IPS-NIHi11 (cell line): ENCODE measurements around the gene BTNL8.

Source experiments
- DNase-seq: peaks from one replicate; pipeline ENCODE4 v3.0.0; 2012; ENCODE audit warnings: mixed read lengths, low spot score

The BTNL8 gene, protein sequence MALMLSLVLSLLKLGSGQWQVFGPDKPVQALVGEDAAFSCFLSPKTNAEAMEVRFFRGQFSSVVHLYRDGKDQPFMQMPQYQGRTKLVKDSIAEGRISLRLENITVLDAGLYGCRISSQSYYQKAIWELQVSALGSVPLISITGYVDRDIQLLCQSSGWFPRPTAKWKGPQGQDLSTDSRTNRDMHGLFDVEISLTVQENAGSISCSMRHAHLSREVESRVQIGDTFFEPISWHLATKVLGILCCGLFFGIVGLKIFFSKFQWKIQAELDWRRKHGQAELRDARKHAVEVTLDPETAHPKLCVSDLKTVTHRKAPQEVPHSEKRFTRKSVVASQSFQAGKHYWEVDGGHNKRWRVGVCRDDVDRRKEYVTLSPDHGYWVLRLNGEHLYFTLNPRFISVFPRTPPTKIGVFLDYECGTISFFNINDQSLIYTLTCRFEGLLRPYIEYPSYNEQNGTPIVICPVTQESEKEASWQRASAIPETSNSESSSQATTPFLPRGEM

DNA sequence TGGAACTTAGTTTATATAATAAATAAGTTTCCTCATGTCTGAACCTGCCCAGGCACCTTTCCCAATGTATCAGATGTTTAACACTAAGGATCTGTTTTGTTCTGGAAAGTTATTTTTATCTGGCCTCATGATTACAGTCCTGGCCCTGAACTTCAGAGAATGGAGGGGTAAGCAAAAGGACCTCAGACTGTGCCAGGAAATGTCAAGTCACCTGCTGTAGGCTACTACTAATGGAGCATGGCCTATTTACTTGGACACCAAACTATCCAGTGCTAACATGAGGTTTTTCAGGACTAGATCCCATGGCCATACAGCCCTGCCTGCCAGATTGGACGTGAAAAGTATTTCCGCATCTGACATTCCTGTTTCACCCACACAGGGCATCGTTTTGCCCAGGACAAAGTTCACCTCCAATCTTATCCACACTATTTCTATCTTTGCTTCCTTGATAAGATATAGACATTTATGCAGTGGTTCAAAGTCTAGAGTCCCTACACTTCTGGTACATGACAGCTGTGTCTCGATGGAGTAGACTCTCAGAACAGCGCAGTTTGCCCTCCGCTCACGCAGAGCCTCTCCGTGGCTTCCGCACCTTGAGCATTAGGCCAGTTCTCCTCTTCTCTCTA is at the start of gene BTNL8:
Gene BTNL8 (plus strand): TSS at position 539 of the 626 bp plus-strand sequence. CDS start 152 bp downstream, outside the sequence.
- no peak for DNase-seq

DNA sequence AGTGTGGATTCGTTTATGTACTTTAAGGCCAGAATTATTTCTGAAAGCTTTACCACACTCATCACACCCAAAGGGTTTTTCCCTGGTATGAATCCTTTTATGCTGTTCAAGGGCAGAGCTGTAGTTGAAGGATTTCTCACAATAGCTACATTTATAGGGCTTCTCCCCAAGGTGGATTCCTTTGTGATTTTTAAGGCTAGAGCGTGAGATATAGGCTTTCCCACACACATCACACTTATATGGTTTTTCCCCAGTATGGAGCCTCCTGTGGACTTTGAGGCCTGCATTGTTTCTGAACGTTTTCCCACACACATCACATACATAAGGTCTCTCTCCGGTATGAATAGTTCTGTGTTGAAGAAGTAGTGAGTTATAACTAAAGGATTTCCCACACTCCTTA is 49.1 kb upstream of the BTNL8 start:
- DNase-seq = no peak

DNA sequence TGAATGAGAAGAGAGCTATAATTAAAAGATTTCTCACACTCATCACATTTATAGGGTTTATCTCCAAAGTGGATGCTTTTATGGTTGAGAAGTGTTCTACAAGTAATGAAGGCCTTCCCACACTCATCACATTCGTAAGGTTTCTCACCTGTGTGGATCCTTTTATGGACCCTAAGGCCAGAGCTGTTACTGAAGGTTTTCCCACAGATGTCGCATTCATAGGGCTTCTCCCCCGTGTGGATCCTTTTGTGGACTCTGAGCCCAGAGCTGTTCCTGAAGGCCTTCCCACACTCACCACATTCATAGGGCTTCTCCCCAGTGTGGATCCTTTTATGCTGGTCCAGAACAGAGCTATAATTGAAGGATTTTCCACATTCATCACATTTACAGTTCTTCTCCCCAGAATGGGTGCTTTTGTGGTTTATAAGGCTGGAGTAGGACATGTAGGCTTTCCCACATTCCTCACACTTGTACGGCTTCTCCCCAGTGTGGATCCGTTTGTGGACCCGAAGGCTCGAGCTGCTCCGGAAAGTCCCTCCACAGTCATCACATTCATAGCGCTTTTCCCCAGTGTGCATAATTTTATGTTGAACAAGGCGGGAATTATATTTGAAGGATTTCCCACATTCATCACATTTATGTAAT is 48.4 kb upstream of the BTNL8 start:
- no peak for DNase-seq

DNA sequence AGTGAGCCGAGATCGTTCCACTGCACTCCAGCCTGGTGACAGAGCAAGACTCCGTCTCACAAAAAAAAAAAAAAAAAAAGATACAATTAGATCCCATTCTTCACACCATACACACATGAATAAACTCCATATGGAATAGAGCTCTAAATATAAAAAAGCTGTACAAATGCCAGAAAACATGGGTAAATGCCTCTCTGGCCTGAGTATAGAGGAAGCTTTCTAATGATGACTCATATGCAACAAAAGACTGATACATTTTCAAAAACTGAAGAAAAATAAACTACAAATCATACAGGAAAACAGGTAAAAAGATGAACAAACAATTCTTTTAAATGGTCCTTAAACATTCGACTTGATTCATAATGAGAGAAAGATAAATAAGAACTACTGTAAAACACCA is 46.5 kb upstream of the BTNL8 start:
- no peak for DNase-seq

DNA sequence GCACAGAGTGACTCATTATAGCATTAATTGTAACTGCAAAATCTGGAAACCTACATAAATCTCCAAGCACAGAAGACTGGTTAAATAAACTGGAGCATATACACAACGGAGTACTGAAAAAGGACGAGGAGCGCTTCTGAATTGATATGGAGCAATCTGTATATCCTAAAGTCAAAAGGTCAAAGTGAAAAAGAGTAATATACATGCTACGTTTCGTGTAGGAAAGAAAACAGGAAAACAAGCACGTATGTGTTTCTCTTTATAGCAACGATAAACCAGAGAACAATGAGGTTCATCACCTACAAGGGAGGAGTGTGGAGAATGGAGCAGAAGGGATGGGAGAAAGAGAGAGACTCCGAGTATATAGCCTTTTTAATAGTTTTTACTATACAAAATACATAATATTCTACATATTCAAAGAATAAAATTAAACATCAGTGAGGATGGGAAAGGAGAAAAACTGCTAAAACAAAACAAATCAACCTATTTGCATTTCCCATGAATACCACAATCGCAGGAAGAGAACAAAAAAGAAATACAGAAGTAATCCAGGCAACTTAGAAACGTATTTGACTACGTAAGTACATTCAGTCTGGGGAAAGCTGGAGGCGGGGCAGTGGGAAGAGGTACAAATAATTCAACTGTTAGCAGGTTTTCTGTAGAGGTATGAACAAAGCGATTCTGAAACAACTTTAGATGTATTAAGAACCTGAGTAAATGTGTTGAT is 45.7 kb upstream of the BTNL8 start:
- no peak for DNase-seq

DNA sequence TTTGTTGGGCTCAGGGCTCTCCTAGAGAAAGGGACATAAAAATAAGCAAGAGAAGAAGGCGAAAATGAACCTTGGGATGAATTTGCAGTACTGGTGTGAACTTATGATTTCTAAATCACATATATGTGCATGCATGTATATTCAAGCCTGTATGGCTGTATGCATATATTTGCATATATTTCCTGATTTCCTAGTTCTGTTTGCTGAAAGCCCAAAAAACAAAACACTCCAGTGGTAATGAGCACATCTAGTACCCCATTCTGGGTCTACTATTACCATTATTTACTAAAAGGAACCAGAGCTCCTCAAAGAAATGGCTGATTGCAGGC is 45.1 kb upstream of the BTNL8 start:
- no peak for DNase-seq

DNA sequence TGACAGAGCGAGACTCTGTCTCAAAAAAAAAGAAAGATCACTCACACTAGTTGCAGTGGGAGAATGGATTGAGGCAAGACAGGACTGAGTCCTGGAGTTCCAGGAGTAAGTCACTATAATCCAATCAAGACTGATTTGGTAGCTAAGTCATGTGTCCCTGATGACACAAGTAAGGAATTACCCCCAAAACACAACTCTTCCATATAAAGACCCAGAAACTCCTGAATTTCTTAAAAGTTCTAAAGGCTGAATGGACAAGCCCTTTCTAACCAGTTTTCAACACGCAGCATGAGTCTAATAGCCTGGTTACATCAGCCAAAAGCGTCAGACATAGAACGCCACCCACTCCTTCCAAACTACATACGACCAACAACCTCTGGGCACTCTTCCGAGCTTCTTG is 40.4 kb upstream of the BTNL8 start:
- DNase-seq = no peak

DNA sequence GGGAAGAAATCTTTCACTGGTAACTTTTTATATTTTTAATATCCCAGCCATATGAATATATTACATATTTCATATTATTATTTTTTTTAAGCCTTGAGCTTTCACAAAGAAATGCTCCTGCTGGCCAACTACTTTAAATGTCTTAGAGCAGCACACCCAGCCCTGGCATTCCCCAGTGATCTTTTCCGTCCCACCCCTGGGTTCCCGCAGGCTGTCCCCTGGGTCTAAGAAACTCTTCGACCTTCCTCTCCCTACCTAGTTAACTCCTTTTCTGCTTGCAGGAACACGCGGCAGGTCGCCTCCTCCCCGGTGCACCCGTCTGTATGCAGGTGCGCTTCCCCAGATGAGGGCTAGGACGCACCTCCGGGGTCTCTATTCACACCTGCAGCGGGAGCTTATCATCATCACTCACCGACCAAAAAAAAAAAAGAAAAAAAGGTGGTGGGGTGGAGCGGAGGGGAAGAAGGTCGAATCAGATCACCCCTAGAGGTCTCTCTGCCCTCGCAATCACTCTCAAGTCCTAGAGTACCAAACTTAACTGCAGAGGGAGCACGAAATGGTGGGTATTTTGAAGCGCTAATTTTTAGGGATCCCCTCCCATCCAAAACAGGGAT is 38.6 kb upstream of the BTNL8 start:
- peak; percentile 63 for DNase-seq

DNA sequence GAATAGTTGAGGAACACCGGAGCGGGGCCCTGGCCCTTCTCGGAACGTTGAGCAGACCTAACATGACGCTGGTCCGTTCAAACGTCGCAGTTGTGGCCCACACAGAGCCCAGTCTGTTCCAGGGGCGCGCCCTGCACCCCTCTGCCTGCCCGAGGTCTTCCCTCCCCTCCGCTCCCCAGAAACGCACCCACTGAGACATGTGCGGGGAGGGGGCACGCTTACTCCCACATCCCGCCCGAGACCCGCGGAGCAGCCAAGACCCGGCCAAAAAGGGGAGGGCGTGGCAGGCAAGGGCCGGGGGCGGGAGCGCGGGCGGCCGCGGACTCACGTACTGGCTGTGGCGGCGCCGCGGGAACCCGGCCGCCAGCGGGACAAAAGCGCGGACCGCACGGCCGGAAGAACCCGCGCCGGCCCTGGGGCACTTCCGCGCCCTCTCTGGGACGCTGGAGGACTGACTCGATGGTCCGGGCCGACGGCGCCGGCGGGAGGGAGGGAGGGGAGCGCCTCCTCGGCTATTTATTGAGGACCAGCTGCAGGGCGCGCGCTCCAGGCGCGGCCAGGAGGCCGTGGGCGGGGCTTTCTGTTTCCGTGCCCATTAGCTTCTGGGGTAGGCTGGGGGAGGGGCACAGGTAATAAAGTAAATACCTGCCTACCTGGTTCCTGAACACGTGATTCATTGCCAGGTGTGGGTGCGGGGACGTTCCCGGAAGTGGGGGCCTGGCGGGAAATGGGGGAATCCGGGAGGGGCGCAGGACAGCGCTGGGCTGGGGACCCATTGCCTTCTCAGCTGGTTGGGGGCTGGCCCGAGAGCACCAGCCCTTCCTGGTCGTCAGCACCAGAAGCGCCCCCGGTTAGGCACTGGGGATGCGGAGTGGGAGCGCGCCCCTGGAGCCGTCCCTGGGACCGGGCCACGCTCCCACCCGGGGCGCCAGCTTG is 37.8 kb upstream of the BTNL8 start, which contains the start of gene ZFP62:
Gene ZFP62 (minus strand): TSS at position 390 of the 936 bp plus-strand sequence. CDS start 57 bp downstream, at position 333.
- peak; percentile 90 for DNase-seq

DNA sequence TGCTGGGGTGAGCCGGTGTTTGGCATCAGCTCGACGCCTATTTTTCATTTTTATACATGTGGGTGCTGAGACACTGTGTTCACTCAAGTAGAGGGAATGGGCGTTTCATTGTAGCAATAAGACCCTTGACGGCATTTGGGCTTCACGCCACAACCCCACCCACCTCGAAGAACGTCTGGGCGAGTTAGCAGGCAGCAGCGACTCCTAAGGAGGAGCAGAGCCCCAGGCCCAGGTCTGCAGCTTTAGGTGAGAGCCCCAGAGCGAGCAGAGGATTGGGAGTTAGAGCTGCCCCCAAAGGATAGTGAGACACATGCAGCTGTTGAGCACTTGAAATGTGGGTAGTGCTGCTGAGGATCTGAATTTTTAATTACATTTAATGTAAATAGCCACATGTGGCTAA is 36.3 kb upstream of the BTNL8 start:
- DNase-seq = peak; percentile 56

DNA sequence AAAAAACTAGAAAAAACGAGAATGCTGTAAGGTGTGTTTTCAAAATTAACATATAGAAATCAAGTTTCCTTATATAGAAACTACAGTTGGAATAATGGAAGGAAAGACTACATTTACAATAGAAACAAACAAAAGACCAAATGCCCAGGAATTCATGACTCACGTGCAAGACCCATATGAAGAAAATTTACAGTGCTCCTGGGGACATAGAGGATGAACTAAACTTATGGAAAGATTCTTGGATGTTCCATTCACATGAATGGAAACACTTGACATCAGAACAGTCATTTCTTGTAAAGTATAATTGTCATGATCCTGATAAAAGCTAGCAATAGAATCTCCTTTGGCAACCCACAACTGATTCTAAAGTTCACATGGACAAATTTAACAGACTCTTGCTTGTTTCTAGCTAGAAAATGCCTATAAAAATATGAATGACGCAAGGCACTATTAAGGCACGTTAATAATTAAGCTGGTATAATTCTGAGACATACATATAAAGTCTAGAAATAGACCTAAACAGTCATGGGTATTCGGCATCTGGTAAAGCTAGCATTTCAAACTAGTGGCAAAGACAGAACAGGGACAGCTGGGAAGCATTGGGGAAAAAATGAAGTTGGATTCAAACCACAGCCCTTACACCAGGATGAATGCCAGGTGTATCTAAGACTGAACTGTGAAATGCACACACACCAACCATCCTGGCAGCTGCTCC is 32.8 kb upstream of the BTNL8 start:
- DNase-seq = no peak

DNA sequence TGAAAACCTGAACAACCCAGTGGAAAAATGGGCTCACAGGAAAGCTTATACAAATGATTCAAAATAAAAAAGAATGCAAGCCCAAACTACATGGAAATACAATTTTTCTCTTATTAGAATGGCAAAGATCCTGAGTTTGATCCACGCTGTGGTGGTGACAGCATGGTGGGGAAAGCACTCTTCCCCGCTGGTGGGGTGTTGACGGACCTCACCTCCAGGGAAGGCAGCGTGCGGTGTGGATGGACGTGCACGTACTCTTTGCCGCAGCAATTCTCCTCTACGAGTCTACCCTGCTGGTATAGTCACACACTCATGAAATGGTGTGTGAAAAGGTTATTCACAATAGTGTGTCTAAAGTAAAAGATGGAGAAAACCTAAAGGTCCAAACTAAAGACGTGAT is 32.0 kb upstream of the BTNL8 start:
- DNase-seq = no peak

DNA sequence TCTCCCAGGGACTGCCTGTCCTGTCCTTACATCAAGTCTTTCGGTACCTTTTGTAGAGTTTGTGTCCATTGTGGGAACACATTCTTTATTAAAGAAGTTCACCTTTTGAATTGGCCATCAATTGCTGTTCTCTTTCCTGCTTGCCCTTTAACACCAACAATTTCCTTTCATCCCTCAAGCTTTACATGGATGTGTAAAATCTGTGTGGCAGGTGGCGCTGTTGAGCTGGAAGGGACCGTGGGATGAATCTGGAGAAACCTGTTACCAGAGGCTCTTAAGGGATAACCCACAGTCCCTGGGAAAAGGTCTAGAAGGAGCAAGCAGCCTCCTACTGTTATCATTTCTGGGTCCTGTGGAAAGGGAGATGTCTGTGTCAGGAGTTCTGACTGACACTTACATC is 30.0 kb upstream of the BTNL8 start:
- peak; percentile 80 for DNase-seq

DNA sequence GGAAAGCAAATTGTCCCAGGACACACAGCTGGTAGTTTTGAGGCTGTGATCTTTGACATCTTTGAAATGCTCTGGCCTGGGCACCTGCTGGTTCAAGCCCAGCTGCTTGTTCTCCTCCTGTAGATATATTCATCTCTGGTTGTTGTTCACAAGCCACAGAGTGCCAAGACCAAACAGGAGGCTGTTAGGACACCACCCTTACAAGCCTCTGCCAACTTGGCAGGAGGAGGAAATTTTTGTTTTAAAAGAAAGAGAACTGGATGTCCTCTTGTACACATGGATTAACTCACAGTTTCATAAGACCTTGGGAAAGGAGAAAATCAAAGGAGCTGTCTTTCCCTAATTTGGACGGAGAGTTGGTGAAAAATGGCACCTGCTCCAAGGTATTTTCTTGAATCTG is 29.4 kb upstream of the BTNL8 start:
- no peak for DNase-seq

DNA sequence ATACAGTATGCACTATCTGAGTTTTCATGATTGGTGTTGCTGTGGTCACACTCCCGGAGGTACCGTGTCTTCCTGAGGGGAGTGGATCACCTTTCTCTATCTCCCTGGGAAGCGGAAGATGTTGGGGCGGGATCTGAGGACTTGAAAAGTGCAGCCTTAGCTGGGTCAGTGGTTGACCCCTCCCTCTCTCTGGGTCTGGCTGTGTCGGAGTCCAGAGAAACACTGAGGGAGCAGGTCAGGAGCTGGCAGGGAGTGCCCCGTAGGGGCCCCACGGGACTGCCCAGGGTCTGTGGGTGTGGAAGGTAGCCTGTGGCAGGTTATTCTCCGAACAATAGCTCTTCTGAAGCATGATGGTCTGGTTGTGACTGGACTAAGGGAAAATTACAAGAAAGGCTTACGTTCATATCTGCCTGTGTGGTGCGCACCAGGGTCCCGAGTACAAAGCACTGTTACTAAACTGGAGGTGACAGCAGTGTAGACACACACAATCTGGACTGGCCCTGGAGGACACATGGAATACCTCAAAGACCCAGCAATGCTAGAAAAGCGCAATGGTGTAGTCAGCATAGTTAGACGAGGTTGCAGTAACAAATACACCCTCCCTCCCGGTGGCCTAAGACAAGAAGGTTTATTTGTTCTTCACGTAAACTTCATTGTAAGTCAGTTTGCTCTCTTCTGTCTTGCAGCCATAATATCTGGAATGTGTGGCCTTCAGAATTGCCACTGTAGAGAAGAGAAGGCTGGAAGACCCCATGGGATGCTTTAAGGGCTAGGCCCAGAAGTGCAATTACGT is 28.5 kb upstream of the BTNL8 start:
- DNase-seq = no peak

DNA sequence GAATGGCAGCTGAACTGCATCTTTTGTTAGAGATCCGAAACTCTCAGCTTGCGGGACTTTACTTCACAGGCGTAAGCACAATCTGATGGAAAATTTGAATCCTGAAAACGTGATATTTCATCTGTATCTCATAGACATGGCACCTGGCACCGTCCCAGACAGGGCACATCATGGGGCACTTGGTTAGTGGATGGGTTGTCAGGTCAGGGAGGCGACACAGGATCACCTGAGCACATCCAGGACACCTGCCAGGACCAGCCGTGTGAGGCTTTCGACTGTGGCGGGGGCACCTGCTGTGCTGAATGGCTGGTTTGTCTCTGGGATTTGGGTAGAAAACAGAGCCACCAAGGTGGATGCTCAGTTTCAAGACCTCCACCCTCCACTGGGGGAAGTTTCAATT is 26.5 kb upstream of the BTNL8 start:
- DNase-seq = no peak

DNA sequence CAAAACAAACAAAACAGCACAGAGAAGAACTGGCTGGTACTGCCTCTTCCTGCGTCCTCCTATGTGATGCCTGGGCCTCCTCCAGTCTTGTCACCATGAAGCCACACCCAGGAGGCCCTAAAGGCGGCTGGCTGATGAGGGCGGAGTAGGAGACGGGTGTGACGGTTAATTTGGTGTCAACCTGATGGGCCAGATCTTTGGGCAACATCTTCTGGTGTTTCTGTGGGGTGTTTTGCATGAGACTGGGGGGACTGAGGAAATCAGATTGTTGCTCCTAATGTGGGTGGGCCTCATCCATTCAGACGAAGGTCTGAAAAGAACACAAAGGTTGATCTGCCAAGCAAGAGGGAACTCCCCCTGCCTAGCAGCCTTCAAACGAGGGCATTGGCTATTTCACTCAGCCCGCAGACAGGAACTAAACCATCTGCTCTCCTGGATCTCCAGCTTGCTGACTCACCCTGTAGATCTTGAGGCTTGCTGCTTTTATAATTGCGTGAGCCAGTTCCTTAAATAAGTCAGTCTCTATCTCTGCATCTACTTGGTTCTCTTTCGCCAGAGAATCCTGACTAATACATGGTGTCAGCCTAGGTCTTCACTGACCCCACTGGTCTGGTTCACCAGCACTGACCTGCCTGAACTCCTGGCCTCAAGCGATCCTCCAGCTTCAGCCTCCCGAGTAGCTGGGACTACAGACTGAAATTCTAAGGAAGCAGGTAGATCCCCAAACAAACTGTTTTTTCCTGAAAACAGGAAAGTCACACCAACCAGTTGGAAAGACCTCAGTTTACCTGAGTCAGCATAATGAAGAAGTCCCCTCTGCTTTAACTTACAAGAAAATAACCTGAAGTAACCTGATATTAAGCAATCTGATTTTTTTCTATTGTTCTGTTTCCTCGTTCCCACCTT is 25.1 kb upstream of the BTNL8 start:
- DNase-seq = no peak
